ENCODE results near the gene PLA2G4E.

DNA sequence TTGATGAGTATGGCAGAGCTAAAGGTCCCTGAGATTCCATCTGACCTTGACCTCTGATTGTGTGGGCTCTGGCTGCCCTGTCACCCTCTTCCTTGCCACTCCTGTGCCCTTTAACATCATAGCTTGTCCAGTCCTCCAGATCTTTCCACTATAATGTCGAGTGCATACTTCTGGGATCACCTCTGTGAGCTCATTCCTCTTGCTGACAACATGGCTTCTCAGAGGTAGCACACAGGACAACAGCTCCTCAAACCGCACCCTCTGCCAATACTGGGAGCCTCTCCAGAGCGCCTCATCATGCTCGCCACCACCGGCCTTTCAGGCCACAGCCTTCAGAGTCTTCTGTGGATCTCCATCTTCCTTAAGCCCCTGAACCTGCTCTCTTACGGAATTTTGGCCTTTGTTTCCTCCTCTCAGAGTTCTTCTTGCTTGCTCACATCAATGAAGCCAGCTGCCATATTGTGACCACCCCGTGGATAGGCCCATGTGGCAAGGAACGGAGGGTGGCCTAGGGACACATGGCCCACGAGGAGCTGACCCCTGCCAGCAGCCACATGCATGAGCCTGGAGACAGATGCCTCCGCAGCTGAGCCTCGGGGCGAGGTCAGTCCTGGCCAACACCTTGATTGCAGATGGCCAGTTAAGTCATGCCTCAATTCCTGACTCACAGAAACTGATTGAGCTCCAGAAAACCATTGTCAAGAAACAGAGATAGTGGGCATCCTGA is 42.4 kb upstream of the PLA2G4E start:
- no peak for TF ChIP-seq POLR2A (IDR thresholded peaks at IDR 0.05)
- no peak for TF ChIP-seq CTCF (IDR thresholded peaks at IDR 0.05)
- TF ChIP-seq POLR2AphosphoS5 (IDR thresholded peaks at IDR 0.05), result no peak
- no peak for TF ChIP-seq EP300 (IDR thresholded peaks at IDR 0.05)
